HCT116 (cell line): ENCODE data around the gene CTXN1.

ENCODE experiments used
- EZH2 ChIP-seq: fragments of 200-600 bp; sonication (generic); IDR thresholded peaks from 2 replicates; pipeline ENCODE4 v1.6.1; 2017; ENCODE audit warnings: antibody characterized with exemption, mixed run types
- YY1 ChIP-seq: IDR thresholded peaks from 2 replicates; pipeline ENCODE4 v1.6.1; 2011; ENCODE audit warnings: low read length, low read depth, moderate library complexity, mild to moderate bottlenecking; ENCODE audit not compliant: insufficient replicate concordance; ENCODE audit errors: extremely low read depth
- TF ChIP-seq, protein P1 (sequence below): IDR thresholded peaks from 2 replicates; pipeline ENCODE4 v1.6.1; 2011; ENCODE audit warnings: mild to moderate bottlenecking, low read length, moderate library complexity; ENCODE audit not compliant: insufficient replicate concordance; ENCODE audit errors: extremely low read depth
- TF ChIP-seq, protein P2 (sequence below), 3 experiments: fragments of 200-600 bp in 1 of 3; sonication (generic) in 1 of 3; IDR thresholded peaks in 2 of 3; conservative IDR thresholded peaks in 1 of 3; 2 replicates each; pipeline ENCODE4 v1.5.1; 2012 to 2017; ENCODE audit warnings: low read depth in 2 of 3, low read length in 2 of 3, antibody characterized with exemption in 1 of 3, borderline replicate concordance in 1 of 3, control low read depth in 1 of 3, mild to moderate bottlenecking in 1 of 3, mixed read lengths in 1 of 3, mixed run types in 1 of 3, moderate library complexity in 1 of 3; ENCODE audit not compliant: insufficient read depth in 1 of 3

DNA sequence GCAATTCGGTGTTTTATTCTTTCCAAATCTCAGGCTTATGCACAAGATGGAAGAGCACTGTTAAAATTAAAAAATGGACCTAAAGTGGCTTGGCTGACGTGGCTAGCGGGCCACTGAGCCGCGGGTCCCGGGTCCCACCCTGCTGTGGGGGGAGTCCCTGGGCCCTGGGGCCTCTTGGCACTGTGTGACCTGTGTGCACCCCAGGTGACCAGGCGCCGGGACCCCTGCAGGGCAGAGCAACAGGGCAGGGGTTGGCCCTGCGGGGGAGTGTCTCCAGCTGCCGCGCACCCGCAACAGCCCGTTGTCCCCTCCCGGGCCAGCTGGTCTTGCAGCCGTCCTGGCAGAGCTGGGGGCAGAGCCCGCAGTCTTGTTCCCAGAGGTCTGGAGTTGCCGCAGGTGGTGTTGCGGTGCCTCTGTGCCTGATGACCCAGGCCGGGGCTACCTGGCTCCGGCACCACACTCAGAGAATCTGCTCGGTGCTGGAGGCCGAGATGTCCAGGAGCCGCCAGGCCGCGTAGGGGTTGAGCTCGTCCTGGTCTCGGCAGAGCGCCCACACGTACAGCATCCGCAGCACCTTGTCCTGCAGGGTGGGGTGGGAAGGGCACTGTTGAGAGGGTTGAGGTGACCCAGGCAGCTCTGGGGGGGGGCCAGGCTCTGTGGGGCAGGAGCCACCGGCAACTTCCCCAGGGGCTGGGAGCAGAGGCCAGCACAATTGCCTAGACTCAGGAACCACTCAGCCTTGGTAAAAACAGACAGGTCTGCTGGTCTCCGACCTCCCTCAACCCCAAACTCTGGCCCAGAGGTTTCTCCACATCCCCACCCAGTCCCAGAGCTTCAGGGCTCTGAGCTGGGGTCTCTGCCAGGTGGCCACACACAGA is 1.0 kb upstream of the CTXN1 start:
- TF ChIP-seq, protein P1, sequence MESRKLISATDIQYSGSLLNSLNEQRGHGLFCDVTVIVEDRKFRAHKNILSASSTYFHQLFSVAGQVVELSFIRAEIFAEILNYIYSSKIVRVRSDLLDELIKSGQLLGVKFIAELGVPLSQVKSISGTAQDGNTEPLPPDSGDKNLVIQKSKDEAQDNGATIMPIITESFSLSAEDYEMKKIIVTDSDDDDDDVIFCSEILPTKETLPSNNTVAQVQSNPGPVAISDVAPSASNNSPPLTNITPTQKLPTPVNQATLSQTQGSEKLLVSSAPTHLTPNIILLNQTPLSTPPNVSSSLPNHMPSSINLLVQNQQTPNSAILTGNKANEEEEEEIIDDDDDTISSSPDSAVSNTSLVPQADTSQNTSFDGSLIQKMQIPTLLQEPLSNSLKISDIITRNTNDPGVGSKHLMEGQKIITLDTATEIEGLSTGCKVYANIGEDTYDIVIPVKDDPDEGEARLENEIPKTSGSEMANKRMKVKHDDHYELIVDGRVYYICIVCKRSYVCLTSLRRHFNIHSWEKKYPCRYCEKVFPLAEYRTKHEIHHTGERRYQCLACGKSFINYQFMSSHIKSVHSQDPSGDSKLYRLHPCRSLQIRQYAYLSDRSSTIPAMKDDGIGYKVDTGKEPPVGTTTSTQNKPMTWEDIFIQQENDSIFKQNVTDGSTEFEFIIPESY: no peak
- TF ChIP-seq EZH2 (no peak), YY1 (no peak)
- TF ChIP-seq, protein P2, sequence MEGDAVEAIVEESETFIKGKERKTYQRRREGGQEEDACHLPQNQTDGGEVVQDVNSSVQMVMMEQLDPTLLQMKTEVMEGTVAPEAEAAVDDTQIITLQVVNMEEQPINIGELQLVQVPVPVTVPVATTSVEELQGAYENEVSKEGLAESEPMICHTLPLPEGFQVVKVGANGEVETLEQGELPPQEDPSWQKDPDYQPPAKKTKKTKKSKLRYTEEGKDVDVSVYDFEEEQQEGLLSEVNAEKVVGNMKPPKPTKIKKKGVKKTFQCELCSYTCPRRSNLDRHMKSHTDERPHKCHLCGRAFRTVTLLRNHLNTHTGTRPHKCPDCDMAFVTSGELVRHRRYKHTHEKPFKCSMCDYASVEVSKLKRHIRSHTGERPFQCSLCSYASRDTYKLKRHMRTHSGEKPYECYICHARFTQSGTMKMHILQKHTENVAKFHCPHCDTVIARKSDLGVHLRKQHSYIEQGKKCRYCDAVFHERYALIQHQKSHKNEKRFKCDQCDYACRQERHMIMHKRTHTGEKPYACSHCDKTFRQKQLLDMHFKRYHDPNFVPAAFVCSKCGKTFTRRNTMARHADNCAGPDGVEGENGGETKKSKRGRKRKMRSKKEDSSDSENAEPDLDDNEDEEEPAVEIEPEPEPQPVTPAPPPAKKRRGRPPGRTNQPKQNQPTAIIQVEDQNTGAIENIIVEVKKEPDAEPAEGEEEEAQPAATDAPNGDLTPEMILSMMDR (IDR thresholded peaks at IDR 0.05 in 2 of 3, conservative IDR thresholded peaks at IDR 0.05 in 1 of 3; ENCODE audit: borderline replicate concordance in 1 of 3, insufficient read depth in 1 of 3, low read depth in 2 of 3, low read length in 2 of 3): no peak
